Natural killer cell (primary cell): ENCODE results near the gene KIFC3. TPM values are rescaled to one million over a fixed set of nuclear protein-coding genes. Genes with fewer than 3 reads are reported as not detected.

Experiments
- ATAC-seq, 3 donors: fragments of 150-1000 bp in 2 of 3; fragments of 200-7000 bp in 1 of 3; cut with Tn5 transposase; 1 replicate in 1 of 3; 2 replicates in 2 of 3; pipeline ENCODE4 v1.10.0; 2021; ENCODE audit warnings: mild to moderate bottlenecking in 2 of 3, moderate library complexity in 2 of 3
- DNase-seq, 2 donors: peaks; one replicate each; pipeline versions ENCODE4 v3.0.0 to v3.0.0-alpha.2; 2013 to 2021; ENCODE audit warnings: mixed read lengths in 1 of 2
- H3K27ac ChIP-seq: one replicate; pipeline ENCODE4 v1.5.1; 2013; ENCODE audit warnings: mild to moderate bottlenecking, low read length
- H3K27me3 ChIP-seq: one replicate; pipeline ENCODE4 v1.6.1; 2013; ENCODE audit warnings: low read length; ENCODE audit not compliant: control insufficient read depth, insufficient read depth
- H3K36me3 ChIP-seq: one replicate; pipeline ENCODE4 v1.6.1; 2013; ENCODE audit warnings: low read length; ENCODE audit not compliant: control insufficient read depth, insufficient read depth
- H3K4me1 ChIP-seq: one replicate; pipeline ENCODE4 v1.6.1; 2013; ENCODE audit warnings: low read length; ENCODE audit not compliant: control insufficient read depth, insufficient read depth
- H3K4me3 ChIP-seq: one replicate; pipeline ENCODE4 v1.5.1; 2013; ENCODE audit warnings: low read length
- H3K9me3 ChIP-seq: one replicate; pipeline ENCODE4 v1.6.1; 2013; ENCODE audit warnings: low read length; ENCODE audit not compliant: control insufficient read depth, insufficient read depth
- H3K27ac Mint-ChIP-seq, 2 donors: one replicate each; pipeline ENCODE4 v1.8.0; 2022; ENCODE audit warnings: mild to moderate bottlenecking in 2 of 2, mixed read lengths in 2 of 2, moderate library complexity in 1 of 2
- H3K27me3 Mint-ChIP-seq, 2 donors: one replicate each; pipeline ENCODE4 v1.8.0; 2022; ENCODE audit warnings: low read depth in 2 of 2, mixed read lengths in 2 of 2
- H3K36me3 Mint-ChIP-seq: one replicate; pipeline ENCODE4 v1.8.0; 2022; ENCODE audit warnings: mixed read lengths
- H3K4me1 Mint-ChIP-seq, 2 donors: one replicate each; pipeline ENCODE4 v1.8.0; 2022; ENCODE audit warnings: mixed read lengths in 2 of 2
- H3K4me3 Mint-ChIP-seq: one replicate; pipeline ENCODE4 v1.8.0; 2022; ENCODE audit warnings: mild to moderate bottlenecking, moderate library complexity, mixed read lengths
- H3K9me3 Mint-ChIP-seq, 2 donors: one replicate each; pipeline ENCODE4 v1.8.0; 2022; ENCODE audit warnings: mixed read lengths in 2 of 2
- WGBS: methylation state at CpG from one replicate; pipeline ENCODE4 v1.1.7; 2013; ENCODE audit warnings: missing lambda C conversion rate; ENCODE audit not compliant: insufficient coverage; 5-methylcytosine and 5-hydroxymethylcytosine counted together
- intact Hi-C: fragments of 100-400 bp; cut with micrococcal nuclease; formaldehyde crosslinking; loops from one replicate; pipeline ENCODE4 v1.14.2; 2022
- total RNA-seq, 4 donors: library from RNA; stranded (reverse); fragments of 120-200 nt in 1 of 4; gene quantifications; one replicate each; pipeline versions ENCODE4 v1.2.3 to v1.2.4, GENCODE V29; 2013 to 2022
- TF ChIP-seq, protein P1 (sequence below): fragments of 200-600 bp; IDR thresholded peaks from one replicate; pipeline ENCODE4 v1.8.0; 2022; ENCODE audit warnings: antibody characterized with exemption

Gene KIFC3
- total RNA-seq, 3 donors from 2014 or later (not counting 1 experiment from before 2014, with no cell fraction given), result 54.2 to 106 (median 84.9) TPM

GRCh38 chr16:57773019-57773418 is 29.3 kb downstream of the KIFC3 start:
- no peak for DNase-seq
- no peak overlapping the region for H3K4me3 Mint-ChIP-seq
- H3K27ac Mint-ChIP-seq, result no peak overlapping the region
- H3K27me3 Mint-ChIP-seq, result no peaks in the 10 kb centered on the region
- Histone ChIP-seq H3K36me3 (peaks cover 4% of the 10 kb centered on the region), H3K9me3 (no peaks in the 10 kb centered on the region), H3K27me3 (no peaks in the 10 kb centered on the region), H3K27ac (no peak overlapping the region), H3K4me1 (no peaks in the 10 kb centered on the region), H3K4me3 (no peak overlapping the region)
- 84% methylated on average over 11 of the region's 11 CpGs for WGBS
- H3K36me3 Mint-ChIP-seq, result no peaks in the 10 kb centered on the region
- H3K9me3 Mint-ChIP-seq, result no peaks in the 10 kb centered on the region
- TF ChIP-seq, protein P1, sequence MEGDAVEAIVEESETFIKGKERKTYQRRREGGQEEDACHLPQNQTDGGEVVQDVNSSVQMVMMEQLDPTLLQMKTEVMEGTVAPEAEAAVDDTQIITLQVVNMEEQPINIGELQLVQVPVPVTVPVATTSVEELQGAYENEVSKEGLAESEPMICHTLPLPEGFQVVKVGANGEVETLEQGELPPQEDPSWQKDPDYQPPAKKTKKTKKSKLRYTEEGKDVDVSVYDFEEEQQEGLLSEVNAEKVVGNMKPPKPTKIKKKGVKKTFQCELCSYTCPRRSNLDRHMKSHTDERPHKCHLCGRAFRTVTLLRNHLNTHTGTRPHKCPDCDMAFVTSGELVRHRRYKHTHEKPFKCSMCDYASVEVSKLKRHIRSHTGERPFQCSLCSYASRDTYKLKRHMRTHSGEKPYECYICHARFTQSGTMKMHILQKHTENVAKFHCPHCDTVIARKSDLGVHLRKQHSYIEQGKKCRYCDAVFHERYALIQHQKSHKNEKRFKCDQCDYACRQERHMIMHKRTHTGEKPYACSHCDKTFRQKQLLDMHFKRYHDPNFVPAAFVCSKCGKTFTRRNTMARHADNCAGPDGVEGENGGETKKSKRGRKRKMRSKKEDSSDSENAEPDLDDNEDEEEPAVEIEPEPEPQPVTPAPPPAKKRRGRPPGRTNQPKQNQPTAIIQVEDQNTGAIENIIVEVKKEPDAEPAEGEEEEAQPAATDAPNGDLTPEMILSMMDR, result no peak
- no peak for ATAC-seq
- no peaks in the 10 kb centered on the region for H3K4me1 Mint-ChIP-seq
- intact Hi-C loops, result no loop called here

DNA sequence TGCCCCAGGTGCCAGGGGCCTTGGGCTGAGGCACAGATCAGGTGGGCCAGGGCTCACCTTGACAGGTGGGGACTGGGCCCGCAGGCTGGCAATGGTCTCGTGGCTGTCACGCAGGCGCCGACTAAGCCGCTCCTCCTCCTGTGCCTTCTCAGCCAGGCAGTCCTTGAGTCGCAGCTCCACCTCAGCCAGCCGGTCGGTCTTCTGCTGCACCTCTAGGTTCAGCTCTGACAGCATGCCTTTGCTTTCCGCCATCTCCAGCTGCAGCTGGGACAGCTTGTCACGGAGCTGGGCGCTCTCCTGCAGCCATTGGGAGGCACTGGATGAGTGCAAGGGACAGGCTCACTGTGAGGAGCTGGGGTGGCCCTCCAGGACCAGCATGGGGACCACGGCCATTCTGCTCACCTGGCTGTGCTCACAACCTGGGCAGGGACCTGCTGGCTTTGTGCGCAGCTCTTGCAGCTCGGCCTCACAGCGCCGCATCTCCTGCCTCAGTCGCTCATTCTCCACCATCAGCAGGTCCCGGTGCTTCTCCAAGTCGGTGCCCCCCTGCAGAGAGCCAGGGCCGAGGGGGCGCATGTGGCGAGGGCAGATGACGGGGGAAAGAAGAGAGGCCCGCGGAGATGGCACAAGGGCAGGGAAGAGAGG is 31.0 kb downstream of the KIFC3 start:
- no peak for ATAC-seq
- no peak overlapping the region for H3K27ac Mint-ChIP-seq
- H3K4me3 ChIP-seq, result no peak overlapping the region
- no peaks in the 10 kb centered on the region for H3K4me1 ChIP-seq
- no peaks in the 10 kb centered on the region for H3K36me3 Mint-ChIP-seq
- no peak for DNase-seq
- peaks cover 4% of the 10 kb centered on the region for H3K36me3 ChIP-seq
- no peaks in the 10 kb centered on the region for H3K9me3 Mint-ChIP-seq
- no peaks in the 10 kb centered on the region for H3K4me1 Mint-ChIP-seq
- no peaks in the 10 kb centered on the region for H3K27me3 Mint-ChIP-seq
- TF ChIP-seq, protein P1, result no peak
- 95% methylated on average over 26 of the region's 26 CpGs for WGBS
- intact Hi-C loops, result no loop called here
- no peaks in the 10 kb centered on the region for H3K27me3 ChIP-seq
- no peaks in the 10 kb centered on the region for H3K9me3 ChIP-seq
- no peak overlapping the region for H3K27ac ChIP-seq
- no peak overlapping the region for H3K4me3 Mint-ChIP-seq

- Mint-ChIP-seq H3K4me1 (peaks cover 0 to 2% of the 10 kb centered on the region in 2 donors), H3K27ac (no peak overlapping the region), H3K36me3 (no peaks in the 10 kb centered on the region), H3K27me3 (no peaks in the 10 kb centered on the region), H3K4me3 (no peak overlapping the region), H3K9me3 (no peaks in the 10 kb centered on the region)
- no peaks in the 10 kb centered on the region for H3K27me3 ChIP-seq
- TF ChIP-seq, protein P1, result no peak
- peaks cover 4% of the 10 kb centered on the region for H3K36me3 ChIP-seq
- DNase-seq (no peak), ATAC-seq (no peak)
- no peak overlapping the region for H3K27ac ChIP-seq
- intact Hi-C loops, result no loop called here
- H3K9me3 ChIP-seq, result no peaks in the 10 kb centered on the region
- no peak overlapping the region for H3K4me3 ChIP-seq
- 94% methylated on average over 15 of the region's 15 CpGs for WGBS
- H3K4me1 ChIP-seq, result no peaks in the 10 kb centered on the region
These were observed 31.9 kb downstream of the KIFC3 start for GRCh38 chr16:57770361-57770760.
